Amygdala (tissue), 56 donors: ENCODE results near the gene ZFYVE1.
"Not testable (repeated sequence)": the region's sequence is repeated elsewhere in the genome, so short reads cannot be mapped to it uniquely, and the experiment has no call there.

Experiments used
- DNase-seq, 56 donors: peaks; one replicate each; lab custom pipeline; 2025; lab: John Stamatoyannopoulos, UW

Gene ZFYVE1

GRCh38 chr14:72961579-72962335 is 65.1 kb downstream of the ZFYVE1 start:
- DNase-seq, result no peak

DNA sequence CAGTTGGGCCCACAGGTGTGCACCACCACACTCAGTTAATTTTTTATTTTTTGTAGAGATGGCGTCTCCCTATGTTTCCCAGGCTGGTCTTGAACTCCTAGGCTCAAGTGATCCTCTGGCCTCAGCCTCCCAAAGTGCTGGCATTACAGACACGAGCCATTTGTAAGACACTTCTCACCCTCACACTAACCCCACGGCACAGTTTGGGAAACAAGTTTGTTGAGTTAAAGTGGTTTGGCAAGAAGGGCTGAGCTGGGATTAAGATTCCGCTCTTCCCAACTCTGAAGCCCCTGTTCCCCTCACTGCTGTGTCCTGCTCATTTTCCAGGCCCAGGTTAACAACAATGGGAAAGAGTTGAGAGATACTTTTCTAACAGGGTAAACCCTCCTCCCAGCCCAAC is 65.9 kb downstream of the ZFYVE1 start:
- not testable (repeated sequence) for DNase-seq

DNA sequence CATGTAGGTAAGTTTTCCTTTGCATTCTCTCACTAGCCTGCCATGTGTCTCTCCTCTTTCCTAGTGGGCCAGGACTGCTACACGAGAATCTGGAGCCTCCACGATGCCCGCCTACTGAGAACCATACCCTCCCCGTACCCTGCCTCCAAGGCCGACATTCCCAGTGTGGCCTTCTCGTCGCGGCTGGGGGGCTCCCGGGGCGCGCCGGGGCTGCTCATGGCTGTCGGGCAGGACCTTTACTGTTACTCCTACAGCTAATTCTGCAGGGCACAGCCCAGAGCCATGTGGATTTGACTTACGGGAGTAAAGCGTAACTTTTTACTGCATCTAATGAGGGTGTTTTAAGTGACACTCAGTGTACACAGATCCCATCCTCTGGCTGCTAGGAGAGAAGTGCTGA is 68.4 kb downstream of the ZFYVE1 start:
- DNase-seq, result no peak

- DNase-seq, result no peak
Measured at GRCh38 chr14:72957213-72957612, 69.7 kb downstream of the ZFYVE1 start.

DNA sequence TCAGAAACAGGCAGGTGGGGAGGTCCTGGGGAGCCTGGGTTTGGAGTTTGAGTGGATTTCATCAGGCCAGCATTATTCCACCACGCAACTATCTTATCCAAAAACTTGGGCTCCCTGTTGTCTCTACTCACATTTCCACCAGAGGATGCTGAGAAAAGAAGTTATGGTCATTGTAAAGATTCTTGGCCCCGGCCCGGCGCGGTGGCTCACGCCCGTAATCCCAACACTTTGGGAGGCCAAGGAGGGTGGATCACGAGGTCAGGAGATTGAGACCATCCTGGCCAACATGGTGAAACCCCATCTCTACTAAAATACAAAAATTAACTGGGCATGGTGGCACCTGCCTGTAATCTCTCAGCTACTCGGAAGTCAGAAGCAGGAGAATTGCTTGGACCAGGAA is 70.2 kb downstream of the ZFYVE1 start:
- not testable (repeated sequence) for DNase-seq

DNA sequence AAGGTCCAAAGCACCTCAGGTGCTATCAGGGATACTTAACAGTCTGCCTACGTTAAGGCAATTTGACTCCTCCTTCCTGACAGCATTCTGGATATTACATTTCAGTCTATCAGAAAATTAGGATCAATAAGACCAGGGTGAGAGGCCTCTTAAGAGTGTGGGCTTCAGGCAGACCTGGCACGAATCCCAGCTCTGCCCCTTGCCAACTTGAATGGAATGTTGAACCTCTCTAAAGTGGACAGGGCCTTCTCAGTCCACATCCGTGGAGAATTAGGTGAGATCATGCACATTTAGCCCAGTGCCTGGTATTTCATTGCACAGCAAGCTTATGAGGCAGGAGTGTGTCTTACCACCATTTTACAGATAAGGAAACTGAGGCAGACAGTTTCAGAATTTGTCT is 74.7 kb downstream of the ZFYVE1 start:
- DNase-seq, result no peak

- DNase-seq, result peak in 38 of 56 donors; percentile 2 to 85 (median 28)
Measured at GRCh38 chr14:72948481-72949138, 78.3 kb downstream of the ZFYVE1 start.

DNA sequence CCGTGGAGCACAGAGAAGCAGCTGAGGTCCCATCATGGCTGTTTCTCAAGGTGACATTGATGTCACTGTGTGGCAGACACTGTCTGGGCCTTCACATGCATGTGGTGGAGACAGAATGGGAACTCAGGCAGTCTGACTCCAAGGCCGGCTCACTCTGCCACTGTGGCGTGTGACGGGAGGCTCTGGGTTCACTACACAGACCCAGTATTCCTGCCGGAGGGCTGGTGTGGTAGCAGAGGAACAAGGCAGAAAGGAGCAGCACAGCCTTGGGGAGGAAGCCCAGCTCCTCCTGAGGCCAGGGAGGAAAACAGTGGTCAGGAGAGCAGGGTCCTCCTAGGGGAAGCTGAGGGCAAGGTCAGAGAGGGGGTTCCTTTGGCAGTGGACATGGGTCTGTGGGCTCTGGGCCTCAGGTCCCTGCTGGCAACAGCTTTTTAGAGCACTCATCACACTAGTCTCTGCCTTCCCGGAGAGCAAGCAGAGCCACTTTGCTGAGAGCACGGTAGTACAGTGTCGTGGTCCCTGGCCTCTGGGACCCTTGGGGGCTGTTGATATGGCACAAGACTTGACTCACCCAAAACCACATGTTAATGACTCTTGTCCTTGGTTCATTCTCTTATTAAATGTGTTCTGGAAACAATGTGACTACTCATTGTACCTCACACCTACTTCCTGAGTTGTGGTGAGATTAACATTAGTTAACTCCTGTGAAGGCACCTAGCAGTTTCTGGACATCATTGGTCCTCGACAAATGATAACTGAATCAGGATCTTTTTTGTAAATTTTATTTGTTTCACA is 79.3 kb downstream of the ZFYVE1 start:
- DNase-seq, result no peak

DNA sequence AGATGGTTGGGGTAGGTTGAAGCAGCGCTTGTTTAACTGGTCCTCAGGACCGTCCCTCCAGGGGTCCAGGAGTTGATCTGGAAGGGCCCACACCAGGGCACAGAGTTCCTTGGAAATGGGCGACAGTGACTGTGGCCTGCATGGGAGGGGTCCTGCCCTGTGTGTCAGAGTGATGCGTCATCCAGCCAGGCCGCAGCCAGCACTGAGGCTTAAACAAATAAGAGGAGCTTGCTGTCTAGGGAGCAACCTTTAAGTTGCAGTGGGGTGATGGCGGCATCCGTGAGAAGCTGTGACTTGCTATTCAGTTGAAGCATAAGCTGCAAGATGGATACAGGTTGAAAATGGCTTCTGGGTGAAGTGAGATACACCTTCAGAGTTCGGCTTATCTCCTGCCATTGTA is 80.4 kb downstream of the ZFYVE1 start:
- DNase-seq, result no peak

DNA sequence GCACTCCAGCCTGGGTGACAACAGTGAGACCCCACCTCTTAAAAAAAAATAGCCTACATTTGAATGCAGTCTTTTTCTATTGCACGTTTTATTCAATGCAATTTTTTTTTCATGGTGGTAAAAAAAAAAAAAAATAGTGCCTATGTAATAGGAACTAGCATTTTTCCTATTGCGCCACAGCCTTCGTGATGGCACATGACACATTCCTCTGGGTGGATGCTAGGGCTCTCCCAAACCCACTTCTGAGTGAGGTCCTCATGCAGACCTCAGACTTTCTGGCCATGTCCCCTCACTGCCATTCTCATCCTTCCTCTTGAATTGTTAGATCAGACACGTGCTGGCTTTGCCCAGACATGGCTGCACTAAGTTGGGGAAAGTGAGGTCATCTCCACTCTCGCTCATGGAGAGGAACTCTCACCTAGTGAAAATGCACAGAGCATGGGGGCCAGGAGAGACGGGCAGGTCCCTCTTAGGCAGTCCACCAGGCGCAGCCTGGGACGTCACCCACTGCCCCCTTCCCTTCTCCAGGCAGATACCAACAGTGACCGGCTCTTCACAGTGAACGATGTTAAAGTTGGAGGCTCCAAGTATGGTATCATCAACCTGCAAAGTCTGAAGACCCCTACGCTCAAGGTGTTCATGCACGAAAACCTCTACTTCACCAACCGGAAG is 81.4 kb downstream of the ZFYVE1 start:
- DNase-seq, result no peak

- no peak for DNase-seq
Measured at GRCh38 chr14:72943876-72944430, 83.0 kb downstream of the ZFYVE1 start.

DNA sequence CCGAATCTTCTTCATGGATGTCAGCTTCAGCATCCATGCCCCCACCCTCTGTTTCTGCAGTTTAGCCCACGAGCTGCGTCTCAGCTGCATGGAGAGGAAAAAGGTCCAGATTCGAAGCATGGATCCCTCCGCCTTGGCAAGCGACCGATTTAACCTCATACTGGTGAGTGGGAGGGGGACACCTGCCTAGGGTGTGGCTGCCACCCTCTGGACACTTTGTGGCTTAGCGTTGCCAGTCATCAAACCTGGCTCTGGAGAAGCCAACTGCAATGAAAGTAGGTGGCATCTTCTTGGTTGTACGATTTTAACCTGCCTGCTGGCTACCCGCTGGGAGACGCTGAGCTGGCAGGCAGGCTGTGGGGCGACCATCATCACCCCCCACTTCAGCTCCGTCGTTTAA is 84.0 kb downstream of the ZFYVE1 start:
- DNase-seq, result no peak

DNA sequence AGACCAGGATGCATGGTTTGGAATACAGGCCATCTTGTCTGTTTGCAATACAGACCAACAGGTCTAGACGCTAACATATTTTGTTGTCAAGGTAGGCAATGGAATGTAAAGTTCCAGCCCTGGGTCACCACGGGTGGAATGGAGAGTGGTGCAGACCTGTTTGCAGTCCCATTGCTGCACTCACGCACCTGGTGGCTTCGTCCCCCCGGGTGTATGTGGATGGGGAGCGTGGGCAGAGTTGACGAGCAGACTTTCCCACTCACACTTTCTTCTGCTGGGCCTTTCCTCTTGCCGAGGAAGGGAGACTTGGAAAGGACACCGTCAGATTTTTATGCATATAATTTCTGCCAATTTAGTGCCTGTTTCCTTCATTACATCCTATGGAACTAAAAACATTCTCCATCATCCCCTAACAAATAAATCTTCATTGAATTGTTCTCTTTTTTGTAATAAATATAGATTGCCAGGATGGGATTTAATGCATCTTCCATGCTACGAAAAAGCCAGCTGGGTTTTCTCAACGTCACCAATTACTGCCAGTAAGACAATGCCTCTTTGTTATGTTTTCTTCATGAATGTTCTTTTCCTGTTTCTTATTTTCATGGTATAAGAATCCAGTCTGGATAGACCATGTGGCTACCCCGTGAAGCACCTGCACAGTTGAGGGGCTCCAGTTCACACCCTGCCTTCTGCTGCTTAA is 85.5 kb downstream of the ZFYVE1 start:
- no peak for DNase-seq

DNA sequence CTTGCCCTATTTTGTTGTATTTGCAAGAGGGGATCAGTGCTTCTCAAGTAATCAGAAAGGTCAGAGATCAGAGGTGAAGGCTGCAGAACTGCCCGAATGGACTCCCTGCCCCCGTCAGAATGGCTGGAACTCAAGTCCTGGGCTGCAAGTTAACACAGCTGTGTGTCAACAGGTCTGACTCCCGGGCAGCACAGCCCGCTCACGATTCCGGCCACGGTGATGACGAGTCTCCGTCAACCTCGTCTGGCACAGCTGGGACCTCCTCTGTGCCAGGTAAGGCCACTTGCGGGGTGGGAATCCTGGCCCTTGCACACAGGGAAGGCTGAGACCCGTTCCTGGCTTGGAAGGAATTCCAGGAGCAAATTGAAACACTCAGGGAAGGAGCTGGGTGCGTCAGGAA is 87.3 kb downstream of the ZFYVE1 start:
- no peak for DNase-seq

GRCh38 chr14:72932893-72933292 is 94.0 kb downstream of the ZFYVE1 start:
- DNase-seq, result no peak

GRCh38 chr14:72929316-72930080 is 97.4 kb downstream of the ZFYVE1 start:
- no peak for DNase-seq

DNA sequence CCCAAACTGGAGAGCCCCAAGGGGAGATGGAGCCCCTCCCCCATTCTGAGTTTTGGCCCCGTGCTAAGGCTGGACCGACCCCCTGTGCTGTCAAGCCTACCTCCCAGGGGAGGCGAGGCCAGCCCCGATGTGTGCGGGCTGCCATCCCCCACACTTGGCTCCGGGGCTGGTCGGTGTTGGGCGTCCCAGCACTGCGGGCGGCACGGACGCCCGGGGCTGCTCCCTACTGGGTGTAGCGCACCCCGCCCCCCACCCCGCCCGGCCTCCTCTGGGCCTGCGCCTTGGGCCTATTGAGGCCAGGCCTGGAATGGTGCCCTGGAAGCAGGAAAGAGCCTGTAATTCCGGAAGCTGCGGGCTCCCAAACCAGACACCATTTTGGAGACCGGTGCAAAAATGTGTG is 98.0 kb downstream of the ZFYVE1 start:
- DNase-seq, result no peak

DNA sequence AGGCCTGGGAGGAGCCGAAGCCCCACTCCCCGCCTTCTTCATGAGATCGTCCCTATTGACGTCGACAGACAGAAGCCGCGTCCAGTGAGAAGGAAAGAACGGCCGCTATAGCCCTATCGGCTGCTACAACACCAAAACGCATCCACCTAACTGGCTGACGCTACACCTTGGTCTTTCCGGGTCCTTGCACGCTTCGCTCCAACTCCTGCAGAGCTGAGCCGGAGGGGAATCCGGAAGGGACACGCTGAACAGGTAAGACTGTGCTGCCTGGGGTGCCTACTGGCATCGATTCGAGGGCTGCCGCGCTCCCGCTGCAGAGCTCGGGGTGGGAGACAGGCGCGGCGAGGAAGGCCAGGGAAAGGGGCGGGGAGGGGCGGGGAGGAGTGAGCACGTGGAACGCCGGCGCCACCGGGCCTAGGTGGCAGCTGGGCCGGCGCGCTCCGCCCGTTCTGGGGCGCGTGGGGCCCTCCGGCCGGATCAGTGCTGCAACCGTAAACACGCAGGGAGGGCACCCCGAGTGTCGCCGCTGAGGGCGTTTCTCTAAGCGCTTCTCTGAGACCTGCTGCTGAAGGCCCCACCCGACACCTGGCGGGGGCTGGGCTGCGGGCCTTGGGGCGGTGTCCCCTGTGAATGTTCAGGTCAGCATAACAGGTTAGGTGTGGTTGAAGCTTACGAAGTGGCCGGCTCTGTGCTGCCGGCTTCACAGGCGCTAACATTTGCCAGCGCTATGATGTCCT is 100.4 kb downstream of the ZFYVE1 start, which contains the start of gene DCAF4:
Gene DCAF4, plus strand, starts transcription at position 173 of the 737 bp plus-strand sequence. CDS start 11,515 bp downstream, outside the sequence.
- peak; percentile 54 to 97 (median 90) for DNase-seq
